Activated T-cell treated with anti-CD3 and anti-CD28 coated beads, Interleukin-2, amount 50 U/mL, for 1 hour (primary cell): ENCODE data around the gene FNDC11.

Experiments
- DNase-seq: peaks from one replicate; pipeline ENCODE4 v3.0.0-alpha.2; 2020

Gene FNDC11

DNA sequence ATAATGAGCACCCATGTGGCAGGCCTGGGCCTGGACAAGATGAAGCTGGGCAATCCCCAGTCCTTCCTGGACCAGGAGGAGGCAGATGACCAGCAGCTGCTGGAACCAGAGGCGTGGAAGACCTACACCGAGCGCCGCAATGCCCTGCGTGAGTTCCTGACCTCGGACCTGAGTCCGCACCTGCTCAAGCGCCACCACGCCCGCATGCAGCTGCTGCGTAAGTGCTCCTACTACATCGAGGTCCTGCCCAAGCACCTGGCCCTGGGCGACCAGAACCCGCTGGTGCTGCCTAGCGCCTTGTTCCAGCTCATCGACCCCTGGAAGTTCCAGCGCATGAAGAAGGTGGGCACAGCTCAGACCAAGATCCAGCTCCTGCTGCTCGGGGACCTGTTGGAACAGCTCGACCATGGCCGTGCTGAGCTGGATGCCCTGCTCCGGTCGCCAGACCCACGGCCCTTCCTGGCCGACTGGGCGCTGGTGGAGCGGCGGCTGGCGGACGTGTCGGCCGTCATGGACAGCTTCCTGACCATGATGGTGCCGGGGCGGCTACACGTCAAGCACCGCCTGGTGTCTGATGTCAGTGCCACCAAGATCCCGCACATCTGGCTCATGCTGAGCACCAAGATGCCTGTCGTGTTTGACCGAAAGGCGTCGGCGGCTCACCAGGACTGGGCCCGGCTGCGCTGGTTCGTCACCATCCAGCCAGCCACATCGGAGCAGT is 1.9 kb downstream of the FNDC11 start:
- DNase-seq = no peak

DNA sequence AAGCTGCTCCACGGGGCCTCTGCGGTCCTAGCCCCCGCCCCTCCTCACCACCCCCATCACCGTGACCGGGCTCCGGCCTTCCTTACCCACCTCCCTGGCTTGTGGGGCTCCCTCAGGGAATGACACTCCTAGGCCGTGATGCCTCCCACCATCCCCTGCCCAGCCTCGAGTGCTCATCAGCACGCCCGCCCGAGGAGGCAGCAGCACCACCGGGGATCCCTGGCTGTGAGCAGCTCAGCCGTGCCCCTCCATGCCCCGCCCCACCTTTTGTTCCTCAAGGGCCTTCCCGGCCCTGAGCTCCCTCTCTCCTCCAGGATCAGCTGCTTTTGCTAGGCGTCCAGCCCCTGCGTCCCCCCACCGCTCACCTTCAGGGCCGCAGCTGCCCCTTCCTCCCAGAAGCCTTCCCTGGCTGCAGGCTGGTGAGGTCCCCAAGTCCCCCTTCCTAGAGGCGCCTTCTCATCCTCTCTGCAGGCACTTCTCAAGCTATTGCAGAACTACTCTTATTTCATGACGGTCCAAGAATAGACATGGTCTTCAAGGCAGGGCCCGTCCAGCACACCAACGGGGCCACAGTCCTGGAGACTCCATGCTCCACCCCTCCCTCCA is 3.0 kb downstream of the FNDC11 start:
- no peak for DNase-seq

DNA sequence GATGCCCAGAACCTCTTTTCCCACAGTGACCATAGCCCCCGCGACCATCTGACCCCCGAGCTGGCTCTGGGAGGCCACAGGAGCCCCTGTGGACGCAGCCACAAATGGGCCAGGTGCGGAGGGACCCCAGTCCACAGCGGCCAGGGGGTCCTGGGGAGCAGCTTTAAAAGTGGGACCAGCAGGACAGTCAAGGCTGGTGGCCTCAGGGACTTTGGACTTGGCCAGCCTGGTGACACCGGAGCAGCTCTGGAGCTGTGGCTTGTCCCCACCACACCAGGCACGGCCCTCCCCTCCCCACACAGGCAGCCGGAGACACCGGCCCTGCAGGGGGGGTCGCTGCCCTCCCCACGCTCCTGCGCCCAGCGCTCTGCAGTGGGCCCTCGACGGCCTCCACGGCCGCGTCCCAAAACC is 3.5 kb downstream of the FNDC11 start:
- no peak for DNase-seq

DNA sequence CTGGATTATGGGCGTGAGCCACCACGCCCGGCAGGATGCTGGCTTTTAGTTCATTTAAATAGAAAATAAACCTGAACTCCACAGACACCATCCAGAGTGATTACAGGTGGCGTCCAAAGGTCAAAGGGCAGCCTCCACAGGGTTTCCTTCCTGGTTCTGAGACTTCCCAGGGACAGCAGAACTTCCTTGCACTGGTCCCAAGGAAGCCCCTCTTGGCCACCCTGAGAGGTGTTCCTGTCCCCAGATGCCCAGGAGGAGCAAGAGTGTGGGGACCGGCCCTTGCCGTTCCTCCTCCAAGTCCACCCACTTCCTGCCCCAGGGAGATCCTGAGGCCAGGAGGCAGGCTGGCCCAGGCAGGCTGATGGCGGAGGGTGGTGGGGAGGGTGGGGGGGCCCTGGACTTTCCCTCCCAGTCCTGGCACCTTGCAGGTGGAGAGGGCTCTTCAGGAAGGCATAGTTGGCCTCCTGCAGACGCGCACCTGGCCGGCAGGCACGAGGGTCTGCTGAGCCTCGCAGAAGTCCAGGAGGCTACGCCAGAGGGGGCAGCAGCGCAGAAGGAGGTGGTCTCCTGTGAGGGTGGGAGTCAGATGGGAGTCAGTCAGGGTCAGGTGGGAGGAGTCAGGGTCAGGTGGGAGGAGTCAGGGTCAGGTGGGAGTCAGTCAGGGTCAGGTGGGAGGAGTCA is 5.0 kb downstream of the FNDC11 start:
- DNase-seq = no peak

DNA sequence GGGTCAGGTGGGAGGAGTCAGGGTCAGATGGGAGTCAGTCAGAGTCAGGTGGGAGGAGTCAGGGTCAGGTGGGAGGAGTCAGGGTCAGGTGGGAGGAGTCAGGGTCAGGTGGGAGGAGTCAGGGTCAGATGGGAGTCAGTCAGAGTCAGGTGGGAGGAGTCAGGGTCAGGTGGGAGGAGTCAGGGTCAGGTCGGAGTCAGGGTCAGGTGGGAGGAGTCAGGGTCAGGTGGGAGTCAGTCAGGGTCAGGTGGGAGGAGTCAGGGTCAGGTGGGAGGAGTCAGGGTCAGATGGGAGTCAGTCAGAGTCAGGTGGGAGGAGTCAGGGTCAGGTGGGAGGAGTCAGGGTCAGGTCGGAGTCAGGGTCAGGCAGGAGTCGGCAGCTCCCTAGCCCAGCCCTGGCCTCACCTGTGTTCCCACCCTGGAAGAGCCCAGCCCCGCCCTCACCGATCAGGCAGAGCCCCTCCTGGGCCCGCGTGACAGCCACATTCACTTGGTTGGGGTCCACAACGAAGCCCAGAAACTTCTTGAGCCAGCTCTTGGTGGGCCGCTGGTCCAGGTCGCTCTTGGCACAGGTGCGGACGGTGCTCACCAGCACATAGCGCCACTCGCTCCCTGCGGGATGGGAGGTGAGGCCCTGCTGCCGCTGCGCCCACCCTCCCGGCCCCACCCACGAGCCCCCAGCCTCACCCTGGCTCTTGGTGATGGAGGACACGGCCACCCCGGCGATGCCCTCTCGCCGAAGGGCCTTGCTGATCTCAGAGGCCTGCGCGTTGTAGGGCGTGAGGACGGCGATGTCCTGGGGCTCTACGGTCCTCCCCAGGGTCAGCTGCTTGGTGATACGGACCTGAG is 5.8 kb downstream of the FNDC11 start:
- DNase-seq = peak; percentile 60

DNA sequence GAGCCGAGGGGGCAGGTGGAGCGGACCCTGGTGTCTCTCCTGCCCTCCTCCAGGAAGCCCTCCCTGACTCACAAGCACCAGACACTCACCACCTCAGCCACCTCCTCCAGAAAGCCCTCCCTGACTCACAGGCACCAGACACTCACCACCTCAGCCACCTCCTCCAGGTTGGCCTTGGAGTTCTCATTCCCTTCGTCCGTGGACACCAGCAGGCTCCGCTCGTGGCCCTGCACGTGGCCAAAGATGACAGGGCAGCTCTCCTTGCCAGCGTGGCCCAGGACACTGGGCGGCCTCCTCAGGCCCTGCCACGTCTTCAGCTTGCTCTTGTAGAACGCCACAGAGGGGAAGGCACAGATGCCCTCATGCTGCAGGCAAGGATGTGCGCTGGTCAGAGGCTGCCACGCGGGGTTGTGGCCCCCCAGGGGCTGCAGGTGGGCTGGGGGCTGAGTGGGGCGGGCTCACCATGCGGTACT is 6.4 kb downstream of the FNDC11 start:
- DNase-seq = no peak

DNA sequence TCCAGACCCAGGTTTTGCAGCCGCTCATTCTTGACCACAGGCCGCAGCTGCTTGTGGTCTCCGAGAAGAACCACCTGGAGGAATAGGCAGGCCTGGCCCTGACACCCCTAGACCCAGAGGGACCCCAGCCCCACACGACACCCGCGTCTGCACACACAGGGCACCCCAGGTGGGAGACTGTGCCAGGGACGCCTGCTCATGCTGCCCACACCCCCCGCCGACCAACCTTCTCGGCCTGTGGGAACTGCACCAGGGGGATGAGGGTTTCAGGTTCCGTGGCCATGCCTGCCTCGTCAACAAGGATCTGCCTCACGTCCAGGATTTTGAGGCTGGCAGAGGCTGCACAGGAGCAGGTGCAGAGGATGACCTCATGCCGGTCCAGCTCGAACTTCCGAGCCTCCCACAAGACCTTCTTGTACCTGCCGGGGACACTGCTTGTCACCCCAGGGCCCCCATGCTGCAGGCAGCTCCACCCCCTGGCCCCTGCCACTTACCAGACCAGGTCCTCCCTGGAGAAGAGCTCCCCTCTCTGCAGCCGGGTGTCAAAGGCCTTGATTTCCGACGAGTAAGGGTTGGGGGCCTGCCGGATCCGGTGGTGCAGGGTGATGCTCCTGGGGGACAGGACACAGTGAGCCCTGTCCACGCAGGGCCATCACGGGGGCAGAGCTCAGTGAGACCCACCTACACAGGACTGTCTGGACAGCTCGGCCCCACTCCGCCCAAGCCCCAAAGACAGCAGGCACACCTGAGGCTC is 7.1 kb downstream of the FNDC11 start:
- no peak for DNase-seq

DNA sequence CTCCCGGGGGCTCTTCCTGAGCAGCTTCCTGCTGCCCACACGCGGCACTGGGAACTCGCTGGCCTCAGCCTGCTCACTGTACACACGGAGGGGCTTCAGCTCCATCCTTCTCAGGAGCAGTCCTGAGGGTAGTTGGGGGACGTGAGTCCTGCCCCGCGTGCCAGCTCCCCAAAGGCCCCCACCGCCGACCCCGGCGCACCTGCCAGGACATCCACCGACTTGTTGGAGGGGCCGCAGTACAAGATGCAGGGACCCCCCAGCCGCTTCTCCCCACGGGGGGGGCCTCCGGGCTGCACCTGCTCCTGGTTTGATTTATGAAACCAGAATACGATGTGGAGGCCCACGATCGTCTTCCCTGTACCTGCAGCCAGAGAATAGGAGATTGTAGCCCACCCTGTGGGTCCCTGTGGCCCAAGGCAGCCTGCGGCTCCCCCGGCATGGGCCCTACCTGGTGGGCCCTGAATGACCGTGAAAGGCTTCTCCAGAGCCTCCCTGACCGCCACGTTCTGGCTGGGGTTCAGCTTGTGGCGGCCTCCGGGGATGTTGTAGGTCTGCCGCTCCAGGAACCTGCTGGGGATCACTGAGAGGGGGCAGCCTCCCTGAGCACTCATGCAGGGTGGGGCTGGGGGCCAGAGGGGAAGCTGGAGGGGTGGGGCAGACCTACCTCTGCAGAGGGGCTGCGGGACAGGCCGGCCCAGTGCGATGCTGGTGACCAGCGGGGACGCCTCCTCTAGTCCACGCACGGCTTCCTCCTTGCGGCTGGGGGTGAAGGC is 7.9 kb downstream of the FNDC11 start:
- DNase-seq = no peak

DNA sequence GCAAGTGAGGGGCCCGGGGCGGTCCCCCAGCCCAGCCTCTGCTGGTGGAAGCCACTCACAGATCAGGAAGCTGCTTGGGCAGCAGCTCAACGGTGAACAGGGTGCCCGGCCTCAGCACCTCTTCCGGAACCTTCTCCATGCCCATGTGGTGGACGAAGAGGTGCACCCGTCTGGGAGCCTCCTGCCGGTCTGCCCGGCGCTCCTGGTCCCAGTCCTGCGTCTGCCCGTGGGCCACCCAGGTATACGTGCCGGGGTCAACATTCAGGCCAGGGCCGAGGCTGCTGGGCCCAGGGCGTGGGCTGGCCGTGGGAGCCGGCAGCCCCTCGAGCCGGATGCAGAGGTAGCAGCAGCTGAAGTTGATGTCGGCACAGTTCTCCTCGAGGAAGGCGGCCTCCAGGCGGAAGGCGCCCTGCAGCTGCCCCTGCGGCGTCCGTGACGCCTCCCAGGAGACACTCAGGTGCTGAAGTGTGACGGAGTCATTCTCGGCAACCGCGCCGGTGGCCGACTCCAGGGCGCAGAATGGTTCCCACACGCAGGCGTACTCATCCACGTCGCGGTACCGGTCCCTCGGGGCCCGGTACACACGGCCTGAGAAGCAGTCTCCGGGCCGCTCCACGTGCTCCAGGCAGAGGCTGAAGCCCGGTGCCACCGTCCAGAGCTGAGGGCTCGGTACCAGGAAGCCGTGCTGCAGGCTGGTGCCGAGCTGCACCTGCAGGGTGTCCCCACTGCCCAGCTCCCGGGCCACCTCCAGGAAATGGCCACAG is 8.7 kb downstream of the FNDC11 start:
- no peak for DNase-seq

DNA sequence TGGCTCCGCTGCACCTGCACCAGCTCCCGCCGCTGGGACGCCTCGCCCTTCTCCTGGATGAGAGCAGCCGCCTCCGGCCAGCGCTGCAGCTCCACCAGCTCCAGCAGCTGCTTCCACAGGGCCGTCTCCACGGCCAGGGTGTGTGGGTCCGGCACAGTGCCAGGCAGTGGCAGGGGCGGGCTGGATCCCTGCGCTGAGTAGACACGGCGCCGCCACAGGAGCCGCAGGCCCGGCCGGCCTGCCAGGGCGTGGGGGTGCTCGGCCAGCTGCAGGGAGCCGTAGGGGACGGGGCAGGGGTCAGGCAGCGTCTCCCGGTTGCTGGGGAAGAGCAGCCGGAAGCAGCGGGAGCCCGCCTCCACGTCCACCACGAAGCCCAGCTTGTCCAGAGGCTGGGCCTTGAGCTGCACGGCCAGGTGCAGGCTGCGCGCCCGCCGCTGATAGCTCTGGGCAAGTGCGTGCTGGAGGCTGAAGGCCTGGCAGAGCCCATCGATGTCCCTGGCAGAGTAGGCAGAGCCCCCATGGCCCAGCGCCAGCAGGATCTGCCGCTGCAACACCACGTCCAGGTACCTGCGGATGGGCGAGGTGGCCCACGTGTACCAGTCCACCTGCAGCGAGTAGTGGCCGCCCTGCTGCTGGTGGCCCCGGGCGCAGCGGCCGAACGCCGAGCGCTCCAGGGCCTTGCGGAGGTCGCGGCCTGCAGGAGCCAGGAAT is 9.4 kb downstream of the FNDC11 start:
- DNase-seq = no peak

DNA sequence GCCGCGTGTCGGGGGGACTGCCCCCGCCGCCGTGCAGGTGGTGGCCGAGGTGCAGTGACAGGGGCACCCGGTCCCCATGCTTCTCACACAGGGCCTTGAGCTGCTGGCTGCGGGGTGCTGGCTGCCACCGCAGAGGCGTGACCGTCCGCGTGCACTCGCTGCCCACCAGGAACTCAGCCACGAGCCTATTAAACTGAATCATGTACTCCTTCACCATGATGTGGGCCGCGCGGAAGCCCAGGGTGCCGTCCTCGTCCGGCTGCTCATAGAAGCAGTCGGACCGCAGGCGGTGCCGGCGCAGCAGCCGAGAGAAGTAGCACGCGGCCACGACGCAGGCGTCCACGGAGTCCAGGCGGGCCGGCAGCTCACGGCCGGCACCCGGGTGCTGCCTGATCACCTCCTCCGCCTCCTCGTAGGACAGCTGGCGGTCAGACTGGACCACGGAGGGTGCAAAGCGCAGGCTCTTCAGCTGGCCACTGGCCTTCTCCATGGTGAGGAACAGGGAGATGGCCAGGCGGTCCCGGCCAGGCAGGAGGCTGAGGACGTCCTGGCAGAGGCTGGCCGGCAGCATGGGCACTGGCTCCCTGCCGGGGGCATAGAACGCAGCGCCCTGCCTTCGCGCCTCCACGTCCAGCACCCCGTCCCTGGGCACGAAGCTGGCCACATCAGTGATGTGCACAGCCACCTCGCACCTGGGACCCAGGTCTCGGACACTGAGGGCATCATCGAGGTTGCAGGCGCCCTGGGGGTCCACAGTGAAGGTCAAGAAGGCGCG is 10.3 kb downstream of the FNDC11 start:
- DNase-seq = no peak

DNA sequence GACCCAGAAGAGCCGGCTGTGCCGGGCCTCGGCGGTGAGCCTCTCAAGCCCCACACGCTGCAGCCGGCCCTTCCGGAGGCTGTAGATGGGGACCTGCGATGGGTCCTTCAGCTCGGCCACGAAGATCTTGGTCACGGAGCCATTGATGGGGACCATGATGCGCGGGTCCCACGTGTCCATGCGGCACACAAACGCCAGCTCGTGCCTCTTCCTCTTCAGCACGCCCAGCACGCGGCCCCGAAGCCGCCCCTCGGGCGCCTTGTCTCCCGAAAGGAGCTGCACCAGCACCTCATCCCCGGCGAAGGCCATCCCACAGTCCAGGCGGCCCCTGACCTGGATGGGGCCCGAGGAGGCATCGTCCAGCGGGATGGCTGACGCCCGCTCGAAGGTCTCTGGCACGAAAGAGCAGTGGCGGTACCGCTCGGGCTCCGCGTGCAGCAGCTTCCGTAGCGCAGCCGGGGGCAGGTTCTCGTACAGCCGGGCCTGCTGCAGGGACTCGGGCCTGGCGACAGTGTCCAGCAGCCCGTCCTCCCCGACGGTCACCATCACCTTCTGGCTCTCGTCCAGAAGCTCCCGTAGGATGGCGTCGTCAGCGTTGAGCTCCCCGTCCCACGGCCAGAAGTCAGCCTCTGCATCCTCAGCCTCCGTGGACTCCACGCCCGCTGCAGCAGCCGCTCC is 11.2 kb downstream of the FNDC11 start:
- no peak for DNase-seq

DNA sequence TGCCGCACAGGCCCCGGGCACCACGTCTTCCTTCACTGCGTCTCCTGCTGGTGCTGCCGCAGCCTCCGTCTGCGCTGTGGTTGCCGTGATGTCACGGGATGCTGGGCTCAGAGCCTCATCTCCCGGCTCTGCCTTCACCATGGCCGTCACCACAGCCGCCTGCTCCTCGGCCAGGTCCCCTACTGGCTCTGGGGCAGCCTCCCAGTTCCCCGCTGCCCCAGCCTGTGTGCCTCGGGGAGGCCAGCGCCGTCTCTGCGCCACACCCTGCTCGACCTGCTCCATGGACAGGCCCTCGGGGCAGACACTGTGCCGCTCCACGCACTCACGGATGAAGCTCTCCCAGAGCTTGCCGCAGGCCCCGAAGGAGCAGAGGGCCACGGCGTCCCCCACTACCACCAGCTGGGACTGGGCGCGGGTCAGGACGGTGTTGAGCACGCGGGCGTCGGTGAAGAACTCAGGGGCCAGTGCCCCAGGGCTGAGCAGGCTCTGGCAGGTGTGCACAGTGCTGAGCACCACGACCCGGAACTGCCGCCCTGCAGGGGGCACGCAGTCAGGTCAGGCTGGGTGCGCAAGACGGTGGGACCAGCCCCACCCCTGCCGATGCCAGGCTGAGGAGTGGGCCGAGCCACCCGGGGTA is 11.9 kb downstream of the FNDC11 start:
- no peak for DNase-seq

DNA sequence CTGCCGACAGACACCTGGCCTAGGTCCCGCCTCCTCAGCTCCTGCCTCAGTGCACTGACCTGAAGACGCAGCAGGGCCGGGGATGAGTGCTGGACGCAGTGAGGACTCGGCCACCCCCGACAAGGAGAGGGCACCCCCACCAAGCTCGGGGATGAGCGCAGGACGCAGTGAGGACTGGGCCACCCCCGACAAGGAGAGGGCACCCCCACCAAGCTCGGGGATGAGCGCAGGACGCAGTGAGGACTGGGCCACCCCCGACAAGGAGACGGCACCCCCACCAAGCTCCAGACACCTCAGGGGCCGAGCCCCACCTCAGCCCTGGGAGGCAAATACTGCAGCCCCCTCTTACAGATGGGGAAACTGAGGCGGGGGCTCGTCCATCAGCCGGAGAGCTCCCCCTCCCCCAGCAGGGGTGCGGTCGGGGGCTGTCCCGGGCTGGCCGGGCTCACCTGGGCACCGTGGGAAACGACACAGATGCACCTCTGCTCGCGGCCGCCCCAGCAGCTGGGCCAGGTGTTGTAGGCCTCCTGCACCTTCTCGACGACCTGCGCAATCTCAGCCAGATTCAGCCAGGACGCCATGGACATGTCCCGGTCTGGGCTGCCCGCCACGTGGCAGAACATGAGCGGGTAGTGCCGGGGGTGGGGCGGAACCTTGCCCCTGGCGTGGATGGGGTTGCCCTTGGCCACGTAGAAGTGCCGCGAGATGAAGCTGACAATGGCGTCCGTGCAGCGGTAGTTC is 12.6 kb downstream of the FNDC11 start:
- DNase-seq = no peak

DNA sequence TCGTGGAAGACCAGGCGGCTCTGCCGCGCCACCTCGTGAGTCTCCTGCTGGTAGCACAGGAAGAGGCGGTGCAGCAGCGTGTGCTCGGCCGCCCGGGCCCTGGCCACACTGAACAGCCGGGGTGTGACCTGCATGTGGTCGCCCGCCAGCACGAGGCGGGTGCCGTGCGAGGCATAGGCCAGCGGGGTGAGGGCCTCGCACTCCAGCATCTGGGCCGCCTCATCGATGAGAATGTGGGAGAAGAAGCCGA is 13.1 kb downstream of the FNDC11 start:
- no peak for DNase-seq

DNA sequence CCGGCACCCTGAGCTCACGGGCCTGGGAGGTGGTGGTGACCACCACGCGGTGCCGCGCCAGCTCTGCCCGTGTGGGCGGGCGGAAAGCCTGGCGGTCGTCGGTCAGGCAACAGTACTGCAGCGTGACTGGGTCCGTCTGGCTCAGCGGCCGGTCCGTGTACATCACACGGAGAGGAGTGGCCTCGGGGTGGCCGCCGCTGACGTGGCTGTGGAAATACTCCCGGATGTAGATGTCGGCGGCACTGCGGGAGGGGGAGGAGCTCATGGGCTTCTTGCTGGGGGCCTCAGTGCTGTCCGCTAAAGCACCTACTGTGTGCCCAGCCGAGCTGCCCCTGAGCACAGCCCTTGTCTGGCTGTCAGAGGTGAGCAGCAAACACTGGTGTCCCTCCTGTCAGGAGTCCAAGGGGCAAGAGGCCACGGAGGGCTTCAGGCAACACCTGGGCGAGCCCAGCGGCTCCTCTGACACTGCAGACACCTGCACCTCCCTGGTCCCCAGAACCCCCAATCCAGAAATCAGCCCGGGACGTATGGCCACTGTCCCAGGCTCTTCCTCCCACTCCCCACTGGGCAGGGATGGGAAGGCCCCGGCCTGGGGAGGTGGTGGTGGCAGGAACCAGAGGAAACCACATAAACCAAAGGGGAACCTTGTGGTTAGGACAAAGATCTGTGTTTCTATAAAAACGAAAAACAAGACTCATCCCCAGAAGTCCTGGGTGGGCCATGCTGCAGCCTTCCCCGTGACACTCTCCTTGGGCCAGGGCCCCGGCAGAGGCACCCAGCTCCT is 13.6 kb downstream of the FNDC11 start:
- DNase-seq = peak; percentile 62
